ENCODE results near the gene PRICKLE2. TPM values are rescaled to one million over a fixed set of nuclear protein-coding genes. Genes with fewer than 3 reads are reported as not detected.

PRICKLE2 gene
- total RNA-seq, 6 experiments from 2014 or later: 2.4 to 4.4 (median 3.3) TPM

GRCh38 chr3:64150623-64151207 is 74.6 kb downstream of the PRICKLE2 start:
- DNase-seq (no peak), ATAC-seq (peak in 3 of 4 donors; percentile 39 to 55 (median 44))
- Histone ChIP-seq H3K36me3 (no peaks in the 10 kb centered on the region), H3K4me3 (no peak overlapping the region), H3K27ac (no peak overlapping the region), H3K27me3 (no peaks in the 10 kb centered on the region), H3K9me3 (no peaks in the 10 kb centered on the region), H3K4me1 (no peaks in the 10 kb centered on the region)
- no peak for TF ChIP-seq POLR2A (IDR thresholded peaks at IDR 0.05)
- no peak for TF ChIP-seq CTCF (IDR thresholded peaks at IDR 0.05)
- 61% methylated on average over 12 of the region's 13 CpGs for WGBS (ENCODE audit: insufficient coverage, low coverage, low lambda C conversion rate, missing lambda C conversion rate)
- intact Hi-C loops (cut with DNase I): no loop called here

GRCh38 chr3:64149886-64150285 is 75.4 kb downstream of the PRICKLE2 start:
- ATAC-seq (no peak), DNase-seq (no peak)
- Histone ChIP-seq H3K9me3 (no peaks in the 10 kb centered on the region), H3K36me3 (no peaks in the 10 kb centered on the region), H3K27me3 (no peaks in the 10 kb centered on the region), H3K4me1 (no peaks in the 10 kb centered on the region), H3K27ac (no peak overlapping the region), H3K4me3 (no peak overlapping the region)
- TF ChIP-seq POLR2A (IDR thresholded peaks at IDR 0.05) (no peak), CTCF (IDR thresholded peaks at IDR 0.05) (no peak)
- intact Hi-C loops (cut with DNase I): no loop called here
- WGBS (ENCODE audit: insufficient coverage, low coverage, low lambda C conversion rate, missing lambda C conversion rate): 80% methylated on average over 6 of the region's 6 CpGs

DNA sequence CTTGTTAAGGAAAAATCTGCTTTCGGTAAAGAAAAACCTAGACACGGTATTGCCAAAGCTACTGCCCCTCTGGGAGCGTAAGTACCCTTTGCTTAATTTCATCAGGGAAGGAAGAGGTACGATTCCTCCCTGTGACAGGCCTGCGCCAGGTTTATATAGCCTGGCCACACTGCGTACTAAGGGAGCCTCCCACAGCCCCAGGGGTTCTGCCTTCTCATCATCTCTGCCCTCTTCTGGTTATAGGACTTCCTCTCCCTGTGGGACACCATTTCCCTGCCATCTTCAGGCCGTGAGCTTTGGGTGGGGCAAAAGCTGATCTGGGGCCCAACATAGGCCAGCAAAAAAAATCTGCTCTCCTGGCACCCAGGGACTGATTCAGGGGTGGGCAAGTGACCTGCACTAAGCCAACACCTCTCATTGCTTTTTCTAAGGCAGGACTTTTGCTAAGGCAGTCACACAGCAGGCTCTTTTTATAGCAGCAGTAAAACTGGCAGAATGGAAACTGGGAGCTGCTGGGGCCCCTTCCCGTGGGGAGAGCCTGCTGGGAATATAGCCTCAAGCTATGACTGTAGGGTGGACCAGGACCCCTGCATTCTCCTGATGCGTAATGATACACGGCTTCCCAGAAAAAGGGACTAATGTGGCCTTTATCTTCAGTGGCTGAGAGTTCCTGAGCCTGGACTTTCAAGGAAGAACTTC is 76.2 kb downstream of the PRICKLE2 start:
- no peak for ATAC-seq
- H3K36me3 ChIP-seq: no peaks in the 10 kb centered on the region
- intact Hi-C loops (cut with DNase I): no loop called here
- 86% methylated on average over 7 of the region's 10 CpGs for WGBS (ENCODE audit: insufficient coverage, low coverage, low lambda C conversion rate, missing lambda C conversion rate)
- DNase-seq: no peak
- no peaks in the 10 kb centered on the region for H3K9me3 ChIP-seq
- no peak for TF ChIP-seq CTCF (IDR thresholded peaks at IDR 0.05)
- no peak for TF ChIP-seq POLR2A (IDR thresholded peaks at IDR 0.05)
- H3K4me1 ChIP-seq: no peaks in the 10 kb centered on the region
- no peaks in the 10 kb centered on the region for H3K27me3 ChIP-seq
- H3K27ac ChIP-seq: no peak overlapping the region
- H3K4me3 ChIP-seq: no peak overlapping the region

GRCh38 chr3:64147211-64147610 is 78.1 kb downstream of the PRICKLE2 start:
- WGBS (ENCODE audit: insufficient coverage, low coverage, low lambda C conversion rate, missing lambda C conversion rate): 88% methylated on average over 5 of the region's 13 CpGs
- intact Hi-C loops (cut with DNase I): no loop called here

More at GRCh38 chr3:64147211-64147610, 78.1 kb downstream of the PRICKLE2 start:
- no peak overlapping the region for H3K4me3 ChIP-seq
- H3K27me3 ChIP-seq: no peaks in the 10 kb centered on the region
- TF ChIP-seq CTCF (IDR thresholded peaks at IDR 0.05) (no peak), POLR2A (IDR thresholded peaks at IDR 0.05) (no peak)
- H3K9me3 ChIP-seq: no peaks in the 10 kb centered on the region
- no peak for DNase-seq
- H3K36me3 ChIP-seq: no peaks in the 10 kb centered on the region
- no peak overlapping the region for H3K27ac ChIP-seq
- ATAC-seq: no peak
- H3K4me1 ChIP-seq: no peaks in the 10 kb centered on the region

Measured in right lobe of liver (tissue), 6 donors.